Measurements from ENCODE around the gene ZC3H4. TPM values are rescaled to one million over a fixed set of nuclear protein-coding genes. Genes with fewer than 3 reads are reported as not detected.

Gene ZC3H4
- total and polyA plus RNA-seq, 4 donors: 12.2 to 51.6 (median 16.2) TPM

DNA sequence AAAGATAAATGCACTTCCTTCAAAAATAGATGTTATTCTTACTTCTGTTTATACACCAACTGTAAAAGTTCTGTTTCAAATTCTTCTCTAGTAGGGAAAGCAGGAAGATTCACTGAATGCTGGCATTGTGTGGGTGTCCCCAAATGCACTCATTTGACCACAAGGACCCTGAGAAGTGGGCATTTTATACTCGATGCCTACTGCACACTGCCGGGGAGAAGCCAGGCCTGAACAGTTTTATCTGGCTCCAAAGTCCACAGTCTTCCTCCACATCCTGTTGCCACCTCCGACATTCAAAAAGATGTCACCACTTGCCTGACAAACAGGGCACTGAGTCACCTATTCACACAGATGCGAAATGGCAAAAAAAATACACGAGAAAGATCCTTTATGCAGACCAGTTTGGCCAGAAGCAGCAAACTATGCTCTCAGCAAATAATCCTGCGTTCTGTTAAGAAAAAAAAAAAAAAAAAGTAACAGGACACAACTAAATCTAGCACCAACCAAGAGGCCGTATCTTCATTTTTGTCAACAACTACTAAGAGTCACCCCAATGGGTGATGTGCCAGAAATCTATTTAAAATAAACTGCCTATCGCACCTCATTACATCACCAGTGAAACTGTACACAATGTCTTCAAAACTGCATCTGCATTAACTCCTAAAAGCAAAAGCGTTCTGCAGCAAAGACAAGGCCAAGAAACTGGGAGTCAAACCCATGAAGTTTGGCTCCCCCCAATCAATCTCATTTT lies 6.2 kb downstream of the ZC3H4 start:
- Histone ChIP-seq H3K9ac (ENCODE audit: insufficient read depth in 1 of 2, low read length in 2 of 2) (peak overlapping the region in 1 of 2 donors; percentile 14), H3K27ac (ENCODE audit: low read depth in 1 of 2, low read length in 1 of 2) (peak overlapping the region; percentile 79 to 83), H3K36me3 (ENCODE audit: control insufficient read depth in 4 of 4, insufficient read depth in 4 of 4, low read length in 4 of 4) (peaks cover 0 to 8% (median 3%) of the 10 kb centered on the region in 4 donors), H3K4me1 (ENCODE audit: control insufficient read depth in 5 of 5, insufficient read depth in 5 of 5, low read length in 5 of 5) (peaks cover 3 to 46% (median 26%) of the 10 kb centered on the region in 5 donors), H3K4me3 (no peak overlapping the region), H3K9me3 (ENCODE audit: control insufficient read depth in 4 of 4, insufficient read depth in 3 of 4, low read length in 3 of 4) (no peaks in the 10 kb centered on the region), H3K27me3 (ENCODE audit: control insufficient read depth in 3 of 3, insufficient read depth in 3 of 3, low read length in 2 of 3) (no peaks in the 10 kb centered on the region)
- peak; percentile 27 to 81 (median 72) for DNase-seq
- ATAC-seq (ENCODE audit: insufficient read depth, low FRiP score): no peak
- TF ChIP-seq, protein P1, sequence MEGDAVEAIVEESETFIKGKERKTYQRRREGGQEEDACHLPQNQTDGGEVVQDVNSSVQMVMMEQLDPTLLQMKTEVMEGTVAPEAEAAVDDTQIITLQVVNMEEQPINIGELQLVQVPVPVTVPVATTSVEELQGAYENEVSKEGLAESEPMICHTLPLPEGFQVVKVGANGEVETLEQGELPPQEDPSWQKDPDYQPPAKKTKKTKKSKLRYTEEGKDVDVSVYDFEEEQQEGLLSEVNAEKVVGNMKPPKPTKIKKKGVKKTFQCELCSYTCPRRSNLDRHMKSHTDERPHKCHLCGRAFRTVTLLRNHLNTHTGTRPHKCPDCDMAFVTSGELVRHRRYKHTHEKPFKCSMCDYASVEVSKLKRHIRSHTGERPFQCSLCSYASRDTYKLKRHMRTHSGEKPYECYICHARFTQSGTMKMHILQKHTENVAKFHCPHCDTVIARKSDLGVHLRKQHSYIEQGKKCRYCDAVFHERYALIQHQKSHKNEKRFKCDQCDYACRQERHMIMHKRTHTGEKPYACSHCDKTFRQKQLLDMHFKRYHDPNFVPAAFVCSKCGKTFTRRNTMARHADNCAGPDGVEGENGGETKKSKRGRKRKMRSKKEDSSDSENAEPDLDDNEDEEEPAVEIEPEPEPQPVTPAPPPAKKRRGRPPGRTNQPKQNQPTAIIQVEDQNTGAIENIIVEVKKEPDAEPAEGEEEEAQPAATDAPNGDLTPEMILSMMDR (IDR thresholded peaks at IDR 0.05; ENCODE audit: control extremely low read depth, extremely low read depth): no peak
- 26% methylated on average over 9 of the region's 9 CpGs for WGBS, 2 donors

DNA sequence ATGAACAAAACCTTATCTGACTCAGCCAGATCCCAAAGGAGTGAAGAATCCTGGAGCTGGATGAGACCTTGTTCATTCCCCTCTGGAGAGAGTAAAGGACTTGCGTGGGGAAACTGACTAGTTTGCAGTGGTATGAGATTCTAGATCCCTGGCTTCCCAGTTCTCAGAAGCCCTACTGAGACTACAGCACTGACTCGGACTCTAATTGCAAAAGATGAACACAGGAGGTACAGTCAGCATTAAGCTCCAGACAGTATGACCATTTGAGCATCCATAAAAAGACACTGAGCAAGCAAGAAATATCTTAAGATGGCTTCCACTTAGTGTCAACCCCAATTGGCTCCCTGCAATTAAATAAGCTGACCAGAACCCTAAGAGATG lies 6.8 kb downstream of the ZC3H4 start:
- TF ChIP-seq, protein P1 (IDR thresholded peaks at IDR 0.05; ENCODE audit: control extremely low read depth, extremely low read depth): no peak
- DNase-seq (no peak), ATAC-seq (ENCODE audit: insufficient read depth, low FRiP score) (no peak)
- H3K9ac ChIP-seq (ENCODE audit: insufficient read depth in 1 of 2, low read length in 2 of 2): peak overlapping the region in 1 of 2 donors; percentile 44
- peaks cover 3 to 46% (median 26%) of the 10 kb centered on the region in 5 donors for H3K4me1 ChIP-seq (ENCODE audit: control insufficient read depth in 5 of 5, insufficient read depth in 5 of 5, low read length in 5 of 5)
- 81 to 87% methylated on average over 2 of the region's 2 CpGs for WGBS, 2 donors
- no peak overlapping the region for H3K4me3 ChIP-seq
- peak overlapping the region; percentile 27 to 79 for H3K27ac ChIP-seq (ENCODE audit: low read depth in 1 of 2, low read length in 1 of 2)
- H3K36me3 ChIP-seq (ENCODE audit: control insufficient read depth in 4 of 4, insufficient read depth in 4 of 4, low read length in 4 of 4): peaks cover 0 to 10% (median 3%) of the 10 kb centered on the region in 4 donors
- no peaks in the 10 kb centered on the region for H3K9me3 ChIP-seq (ENCODE audit: control insufficient read depth in 4 of 4, insufficient read depth in 3 of 4, low read length in 3 of 4)
- H3K27me3 ChIP-seq (ENCODE audit: control insufficient read depth in 3 of 3, insufficient read depth in 3 of 3, low read length in 2 of 3): no peaks in the 10 kb centered on the region

DNA sequence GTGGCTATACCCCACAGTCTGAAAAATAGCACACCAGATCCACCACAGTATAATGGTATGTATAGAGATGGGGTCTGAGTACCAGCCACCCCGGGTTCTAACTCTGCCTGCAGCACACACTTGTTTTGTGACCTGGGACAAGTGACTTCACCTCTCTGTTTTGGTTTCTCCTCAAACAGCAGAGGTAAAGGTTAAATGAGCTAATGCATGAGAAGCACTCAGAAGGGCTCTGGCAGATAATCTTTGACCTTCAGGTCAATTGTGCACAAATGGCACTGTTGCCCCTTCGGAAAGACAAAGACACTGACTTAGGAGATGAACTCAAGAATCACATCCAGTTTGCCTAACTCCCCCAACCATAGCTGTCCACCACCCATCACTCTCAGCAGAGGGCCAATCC lies 7.7 kb downstream of the ZC3H4 start:
- no peak overlapping the region for H3K9ac ChIP-seq (ENCODE audit: insufficient read depth in 1 of 2, low read length in 2 of 2)
- 64 to 70% methylated on average over 2 of the region's 2 CpGs for WGBS, 2 donors
- no peak overlapping the region for H3K4me3 ChIP-seq
- H3K27ac ChIP-seq (ENCODE audit: low read depth in 1 of 2, low read length in 1 of 2): peak overlapping the region; percentile 7 to 79
- peaks cover 2 to 46% (median 26%) of the 10 kb centered on the region in 5 donors for H3K4me1 ChIP-seq (ENCODE audit: control insufficient read depth in 5 of 5, insufficient read depth in 5 of 5, low read length in 5 of 5)
- ATAC-seq (ENCODE audit: insufficient read depth, low FRiP score) (no peak), DNase-seq (no peak)
- H3K36me3 ChIP-seq (ENCODE audit: control insufficient read depth in 4 of 4, insufficient read depth in 4 of 4, low read length in 4 of 4): peaks cover 0 to 10% (median under 1%) of the 10 kb centered on the region in 4 donors
- no peaks in the 10 kb centered on the region for H3K27me3 ChIP-seq (ENCODE audit: control insufficient read depth in 3 of 3, insufficient read depth in 3 of 3, low read length in 2 of 3)
- TF ChIP-seq, protein P1 (IDR thresholded peaks at IDR 0.05; ENCODE audit: control extremely low read depth, extremely low read depth): no peak
- no peaks in the 10 kb centered on the region for H3K9me3 ChIP-seq (ENCODE audit: control insufficient read depth in 4 of 4, insufficient read depth in 3 of 4, low read length in 3 of 4)

All from lung (tissue), 12 donors.